ENCODE data around the gene NAA20.

Gene NAA20

DNA sequence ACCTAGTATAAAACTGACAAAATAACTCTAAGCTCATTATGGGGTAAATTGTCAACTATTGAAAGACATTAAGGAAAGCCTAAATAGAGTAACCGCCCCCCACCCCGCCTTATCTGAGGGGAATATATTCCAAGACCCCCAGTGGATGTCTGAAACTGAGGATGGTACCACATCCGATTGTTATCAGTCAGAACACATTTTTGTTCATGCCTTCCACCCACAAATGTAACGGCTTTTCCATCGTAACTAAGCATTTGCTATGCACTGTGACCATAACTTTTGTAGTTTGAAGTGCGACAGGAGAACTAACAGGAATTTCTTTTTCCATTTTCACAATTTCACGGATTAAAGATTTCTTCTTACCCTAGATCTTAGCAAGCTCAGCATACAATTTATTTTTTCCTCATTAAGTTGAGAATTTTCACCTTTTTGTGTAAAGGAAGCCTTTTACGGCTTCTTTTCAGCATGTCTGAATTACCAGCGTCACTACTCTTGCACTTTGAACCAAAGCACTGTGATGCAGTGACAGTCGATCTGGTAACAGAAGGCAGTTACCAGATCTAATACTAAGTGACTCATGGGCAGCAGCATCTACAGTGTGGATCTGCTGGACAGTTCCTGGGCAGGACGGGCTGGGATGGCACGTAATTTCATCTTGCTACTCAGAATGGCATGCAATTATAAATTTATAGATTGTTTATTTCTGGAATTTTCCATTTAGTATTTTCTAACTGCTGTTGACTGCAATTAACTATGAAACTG is 47.0 kb downstream of the NAA20 start:
- ChIA-PET POLR2A (no interaction called here), CTCF (no interaction called here)
- H3K4me3 ChIP-seq (ENCODE audit: low read depth, low read length): no peak overlapping the region
- TF ChIP-seq CTCF (IDR thresholded peaks at IDR 0.05; ENCODE audit: insufficient read depth, low read length, missing control alignments): no peak
- DNase-seq (ENCODE audit: low read depth, low spot score): no peak

DNA sequence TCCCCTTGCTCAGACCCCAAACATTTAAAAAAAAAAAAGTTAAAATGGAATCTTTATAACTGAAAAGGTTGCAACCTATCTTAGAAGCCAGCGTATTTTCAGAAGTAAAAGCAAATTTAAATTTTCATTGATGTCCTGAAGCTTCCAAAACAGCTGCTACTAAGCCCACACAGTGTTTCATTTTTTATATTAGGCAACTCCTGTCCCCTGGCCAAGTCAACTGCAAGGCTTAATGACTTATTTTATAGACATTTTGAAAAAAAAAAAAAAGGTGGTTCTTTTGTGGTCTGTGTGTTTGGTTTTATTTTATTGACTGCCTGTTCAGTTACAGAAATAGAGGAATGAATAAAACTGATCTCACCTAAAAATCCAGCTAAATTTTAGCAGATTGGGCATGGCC is 48.2 kb downstream of the NAA20 start:
- no peak for TF ChIP-seq CTCF (IDR thresholded peaks at IDR 0.05; ENCODE audit: insufficient read depth, low read length, missing control alignments)
- POLR2A ChIA-PET: no interaction called here
- CTCF ChIA-PET: no interaction called here
- no peak overlapping the region for H3K4me3 ChIP-seq (ENCODE audit: low read depth, low read length)
- DNase-seq (ENCODE audit: low read depth, low spot score): no peak

DNA sequence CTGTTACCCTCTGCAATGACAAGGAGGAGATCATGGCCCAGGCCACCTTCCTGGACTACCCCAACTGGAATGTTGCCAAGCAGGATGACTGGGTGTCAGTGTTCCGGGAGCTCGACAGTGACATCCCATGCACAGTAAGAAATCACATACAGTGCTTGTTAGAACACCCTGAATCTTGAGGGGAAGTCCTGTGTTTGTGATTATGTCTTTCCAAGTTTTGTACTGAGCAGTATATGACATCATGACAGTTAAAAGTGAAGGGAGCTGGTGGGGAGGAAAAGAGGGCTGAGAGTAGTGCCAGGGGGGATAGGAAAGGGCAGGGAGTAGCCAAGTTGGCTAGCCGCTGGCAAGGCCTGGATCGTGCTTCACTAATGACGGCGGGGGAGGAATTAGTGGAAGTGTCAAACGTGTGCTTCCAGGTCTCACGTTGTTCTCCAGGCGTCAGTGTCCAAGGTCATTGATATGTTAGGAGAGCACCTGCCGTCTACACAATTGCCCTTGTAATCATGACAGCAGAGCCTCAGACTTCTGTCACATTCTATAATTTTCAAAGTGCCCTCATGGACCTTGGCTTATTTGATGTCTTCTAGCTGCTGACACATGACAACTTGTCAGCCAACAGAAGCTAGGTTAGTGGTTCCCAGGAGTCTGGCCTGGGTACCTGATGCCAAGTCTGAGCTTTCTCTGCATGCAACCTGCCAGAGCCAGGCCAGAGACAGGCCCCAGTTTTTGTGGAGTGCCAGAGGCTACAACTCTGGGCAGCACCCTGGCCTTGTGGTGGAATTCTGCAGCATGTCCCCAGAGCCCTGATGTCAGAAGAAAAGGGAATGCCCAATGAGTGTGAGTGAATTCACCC is 53.9 kb downstream of the NAA20 start:
- H3K4me3 ChIP-seq (ENCODE audit: low read depth, low read length): no peak overlapping the region
- no peak for TF ChIP-seq CTCF (IDR thresholded peaks at IDR 0.05; ENCODE audit: insufficient read depth, low read length, missing control alignments)
- POLR2A ChIA-PET: no interaction called here
- DNase-seq (ENCODE audit: low read depth, low spot score): no peak
- CTCF ChIA-PET: interaction anchor here (3.8 kb wide), 1 partner anchor 13 kb away, joined by 19 read pairs; no protein-coding TSS in a partner anchor

DNA sequence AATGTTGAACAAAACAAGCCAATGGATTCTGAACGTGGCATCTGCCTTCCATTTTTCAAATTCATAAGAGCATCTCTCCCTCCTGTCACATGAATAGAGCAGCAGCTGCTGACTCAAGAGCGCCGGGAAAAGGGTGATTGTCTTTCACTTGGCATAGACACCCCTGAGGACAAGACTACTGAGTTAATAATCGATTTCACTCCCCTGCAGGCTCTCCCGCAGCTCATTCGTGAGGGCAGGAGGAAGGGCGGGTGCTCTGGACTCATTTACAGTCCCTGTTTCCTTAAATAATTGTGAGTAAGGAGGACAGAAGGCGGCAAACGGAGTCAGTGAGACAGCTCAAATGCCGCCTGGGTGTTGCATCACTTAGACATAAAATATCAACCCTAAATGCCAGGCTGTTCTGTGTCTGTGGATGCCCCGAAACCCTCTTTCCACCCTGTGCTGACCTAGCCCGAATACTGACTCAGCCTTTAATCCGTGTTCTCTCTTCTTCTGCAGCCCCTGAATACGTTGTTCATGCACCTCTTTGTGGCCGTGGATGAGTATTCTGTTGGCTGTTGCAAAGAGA is 56.7 kb downstream of the NAA20 start:
- POLR2A ChIA-PET: no interaction called here
- no peak for DNase-seq (ENCODE audit: low read depth, low spot score)
- H3K4me3 ChIP-seq (ENCODE audit: low read depth, low read length): no peak overlapping the region
- TF ChIP-seq CTCF (IDR thresholded peaks at IDR 0.05; ENCODE audit: insufficient read depth, low read length, missing control alignments): no peak
- CTCF ChIA-PET: interaction anchor here (3.8 kb wide), 1 partner anchor 10 kb away, joined by 19 read pairs; no protein-coding TSS in a partner anchor

DNA sequence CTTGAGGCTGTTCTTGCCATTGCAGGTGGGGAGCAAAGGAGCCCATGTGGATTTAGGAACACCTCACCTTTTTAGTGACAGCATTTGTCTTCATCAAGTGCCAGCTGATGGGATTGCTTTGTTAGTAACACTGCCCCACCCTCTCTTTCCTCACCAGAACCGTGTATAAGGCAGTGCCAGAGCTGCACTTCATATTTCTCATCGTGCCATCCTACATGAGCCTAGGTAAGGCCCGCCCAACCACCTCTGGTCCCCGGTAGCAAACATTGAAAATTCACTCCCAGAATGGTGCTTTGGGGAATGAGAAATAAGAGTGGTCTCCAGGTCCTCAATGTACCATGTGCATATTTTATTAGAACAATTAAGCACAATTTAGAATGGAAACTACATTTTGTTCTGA is 57.9 kb downstream of the NAA20 start:
- no peak overlapping the region for H3K4me3 ChIP-seq (ENCODE audit: low read depth, low read length)
- TF ChIP-seq CTCF (IDR thresholded peaks at IDR 0.05; ENCODE audit: insufficient read depth, low read length, missing control alignments): no peak
- no peak for DNase-seq (ENCODE audit: low read depth, low spot score)
- POLR2A ChIA-PET: no interaction called here
- CTCF ChIA-PET: interaction anchor here (1.0 to 3.8 kb wide), 2 partner anchors 9 to 520 kb away, joined by 4 to 19 read pairs; no protein-coding TSS in a partner anchor

Measured in AG04449 (cell line).